HepG2 (cell line): ENCODE measurements around the gene ADIPOR1. TPM values are rescaled to one million over a fixed set of nuclear protein-coding genes. Genes with fewer than 3 reads are reported as not detected.

Experiments
- polyA plus RNA-seq, 8 experiments: library from polyadenylated mRNA; depleted of rRNA in 3 of 8; stranded (reverse) in 7 of 8; unstranded in 1 of 8; fragments of >200 nt; fragmentation: Illumina TruSeq in 4 of 8; extraction: Trizol in 4 of 8; gene quantifications; 2 replicates each; pipeline versions ENCODE4 v1.2.1 to v1.2.3, GENCODE V29; 2011 to 2016; ENCODE audit warnings: low read depth in 4 of 8, missing spikeins in 1 of 8, mixed read lengths in 1 of 8; ENCODE audit not compliant: insufficient read depth in 1 of 8
- small RNA-seq, 3 experiments: library from RNA; depleted of rRNA; stranded (forward); fragments of <200 nt; gene quantifications; one replicate each; pipeline ENCODE3, GENCODE V24; 2012; ENCODE audit warnings: low read depth in 2 of 3, low replicate concordance in 1 of 3; ENCODE audit not compliant: insufficient read length in 3 of 3, insufficient read depth in 2 of 3
- total RNA-seq, 5 experiments: library from RNA; depleted of rRNA; stranded (reverse); fragments of >200 nt; fragmentation: Illumina TruSeq; extraction: Trizol; gene quantifications; 2 replicates each; pipeline ENCODE4 v1.2.3, GENCODE V29; 2016; ENCODE audit warnings: low read depth in 1 of 5

ADIPOR1 gene
- total and polyA plus RNA-seq, 2 of the 13 experiments (the other 11 are each of a cell fraction or from before 2014, with no cell fraction given), result 60.0 to 141 TPM

Small RNA genes within 50 kb of the gene (small RNA-seq; reads per million reads assigned to genes)
- 0 reads per million in 3 experiments for gene RF00019

Other genes with a start within 250 kb of the ADIPOR1 start
- gene SYT2, start 247.9 kb downstream of the ADIPOR1 start, total RNA-seq (2016; rRNA removed; fragmentation: Illumina TruSeq; extraction: Trizol), result not detected in 2 replicates
- gene SYT2, start 247.9 kb downstream of the ADIPOR1 start, polyA plus RNA-seq (2011; rRNA removed), result not detected in 2 replicates
- gene KDM5B, start 149.9 kb downstream of the ADIPOR1 start, total RNA-seq (2016; rRNA removed; fragmentation: Illumina TruSeq; extraction: Trizol), result 33.1 and 34.2 TPM in 2 replicates
- gene KDM5B, start 149.9 kb downstream of the ADIPOR1 start, polyA plus RNA-seq (2011; rRNA removed), result 26.5 and 35.4 TPM in 2 replicates
- 0.55 and 0.60 TPM in 2 replicates for gene PCAT6, start 147.4 kb downstream of the ADIPOR1 start, total RNA-seq (2016; rRNA removed; fragmentation: Illumina TruSeq; extraction: Trizol)
- gene PCAT6, start 147.4 kb downstream of the ADIPOR1 start, polyA plus RNA-seq (2011; rRNA removed), result 4.1 and 4.4 TPM in 2 replicates
- 8.3 and 11.1 TPM in 2 replicates for gene RABIF, start 69.2 kb downstream of the ADIPOR1 start, total RNA-seq (2016; rRNA removed; fragmentation: Illumina TruSeq; extraction: Trizol)
- 7.6 and 7.7 TPM in 2 replicates for gene RABIF, start 69.2 kb downstream of the ADIPOR1 start, polyA plus RNA-seq (2011; rRNA removed)
- gene KLHL12, start 31.1 kb downstream of the ADIPOR1 start, total RNA-seq (2016; rRNA removed; fragmentation: Illumina TruSeq; extraction: Trizol), result 25.2 and 34.2 TPM in 2 replicates
- 18.4 and 19.2 TPM in 2 replicates for gene KLHL12, start 31.1 kb downstream of the ADIPOR1 start, polyA plus RNA-seq (2011; rRNA removed)
- 7.9 and 18.9 TPM in 2 replicates for gene CYB5R1, start 8.9 kb upstream of the ADIPOR1 start, total RNA-seq (2016; rRNA removed; fragmentation: Illumina TruSeq; extraction: Trizol)
- 18.7 and 21.4 TPM in 2 replicates for gene CYB5R1, start 8.9 kb upstream of the ADIPOR1 start, polyA plus RNA-seq (2011; rRNA removed)
- gene TMEM183A, start 49.1 kb upstream of the ADIPOR1 start, total RNA-seq (2016; rRNA removed; fragmentation: Illumina TruSeq; extraction: Trizol), result 82.0 and 85.4 TPM in 2 replicates
- gene TMEM183A, start 49.1 kb upstream of the ADIPOR1 start, polyA plus RNA-seq (2011; rRNA removed), result 56.2 and 59.7 TPM in 2 replicates
- not detected in 2 replicates for gene PPFIA4, start 68.2 kb upstream of the ADIPOR1 start, total RNA-seq (2016; rRNA removed; fragmentation: Illumina TruSeq; extraction: Trizol)
- 5.4 and 6.4 TPM in 2 replicates for gene PPFIA4, start 68.2 kb upstream of the ADIPOR1 start, polyA plus RNA-seq (2011; rRNA removed)
- not detected in 2 replicates for gene MYOG, start 127.7 kb upstream of the ADIPOR1 start, total RNA-seq (2016; rRNA removed; fragmentation: Illumina TruSeq; extraction: Trizol)
- gene MYOG, start 127.7 kb upstream of the ADIPOR1 start, polyA plus RNA-seq (2011; rRNA removed), result not detected in 2 replicates
- 0.08 and 0.11 TPM in 2 replicates for gene ADORA1, start 169.4 kb upstream of the ADIPOR1 start, total RNA-seq (2016; rRNA removed; fragmentation: Illumina TruSeq; extraction: Trizol)
- gene ADORA1, start 169.4 kb upstream of the ADIPOR1 start, polyA plus RNA-seq (2011; rRNA removed), result not detected in 2 replicates
- not detected in 2 replicates for gene MYBPH, start 217.5 kb upstream of the ADIPOR1 start, total RNA-seq (2016; rRNA removed; fragmentation: Illumina TruSeq; extraction: Trizol)
- 0.04 TPM in 1 of 2 replicates, not detected in the other for gene MYBPH, start 217.5 kb upstream of the ADIPOR1 start, polyA plus RNA-seq (2011; rRNA removed)
- gene CHI3L1, start 228.4 kb upstream of the ADIPOR1 start, total RNA-seq (2016; rRNA removed; fragmentation: Illumina TruSeq; extraction: Trizol), result 0.13 TPM in 1 of 2 replicates, not detected in the other
- gene CHI3L1, start 228.4 kb upstream of the ADIPOR1 start, polyA plus RNA-seq (2011; rRNA removed), result 0.09 and 0.17 TPM in 2 replicates